HEK293T (cell line): Measurements from ENCODE around the gene LY9.

ENCODE experiments used
- BHLHE40 ChIP-seq: fragments of 450-650 bp; IDR thresholded peaks from 2 replicates; pipeline ENCODE4 v1.6.1; 2016; ENCODE audit warnings: mild to moderate bottlenecking, moderate library complexity, borderline replicate concordance
- FOXM1 ChIP-seq: fragments of 450-650 bp; IDR thresholded peaks from 2 replicates; pipeline ENCODE4 v1.6.1; 2017; ENCODE audit warnings: mild to moderate bottlenecking, borderline replicate concordance
- NFRKB ChIP-seq: fragments of 450-650 bp; IDR thresholded peaks from 2 replicates; pipeline ENCODE4 v1.6.1; 2016; ENCODE audit warnings: mild to moderate bottlenecking, moderate library complexity
- SUZ12 ChIP-seq: fragments of 450-650 bp; IDR thresholded peaks from 2 replicates; pipeline ENCODE4 v1.6.1; 2016; ENCODE audit warnings: mild to moderate bottlenecking

- TF ChIP-seq NFRKB (no peak), SUZ12 (no peak), BHLHE40 (no peak), FOXM1 (no peak)
Measured at GRCh38 chr1:160778976-160779375, 17.0 kb upstream of the LY9 start.
